ENCODE results near the gene HECTD4. TPM values are rescaled to one million over a fixed set of nuclear protein-coding genes. Genes with fewer than 3 reads are reported as not detected.

Gene HECTD4
- total and polyA plus RNA-seq, 2 donors (not counting 1 experiment from before 2014, with no cell fraction given) = 46.4 to 92.2 TPM

DNA sequence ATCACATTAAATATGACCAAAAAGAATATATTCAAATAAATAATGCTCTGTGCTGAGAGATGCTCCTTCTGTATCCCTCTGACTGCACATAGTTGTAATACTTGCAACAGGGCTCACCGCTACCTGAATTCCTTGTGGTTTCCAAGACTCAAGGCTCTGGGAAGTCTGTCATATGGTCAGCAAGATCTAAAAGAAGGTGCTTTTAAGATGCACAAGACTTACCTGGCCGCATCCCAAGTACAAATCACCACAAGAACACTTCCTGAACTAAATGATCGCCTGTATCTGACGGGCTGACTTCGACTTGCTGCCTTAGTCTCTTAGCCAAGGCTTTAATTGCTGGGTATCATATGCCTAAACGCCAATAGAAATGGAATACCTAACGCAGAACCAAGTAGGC, 67.2 kb downstream of the HECTD4 start:
- ChIA-PET CTCF (no interaction called here), POLR2A (no interaction called here)
- Histone ChIP-seq H3K4me2 (replicated peaks; ENCODE audit: low read depth, low read length, poor library complexity, severe bottlenecking) (no peak overlapping the region), H3K4me3 (ENCODE audit: control extremely low read depth in 1 of 5, extremely low read depth in 1 of 5, insufficient read depth in 1 of 5, low read depth in 2 of 5, low read length in 4 of 5) (no peak overlapping the region), H3K27me3 (replicated peaks in 1 of 4; ENCODE audit: control extremely low read depth in 1 of 4, control insufficient read depth in 3 of 4, insufficient read depth in 4 of 4, low read length in 3 of 4) (no peaks in the 10 kb centered on the region), H3K9ac (ENCODE audit: low read length) (no peak overlapping the region), H4K20me1 (ENCODE audit: control insufficient read depth, insufficient read depth, low read length, poor library complexity, severe bottlenecking) (no peaks in the 10 kb centered on the region), H3K9me3 (ENCODE audit: control extremely low read depth in 1 of 3, control insufficient read depth in 2 of 3, insufficient read depth in 1 of 3, low read length in 2 of 3) (no peaks in the 10 kb centered on the region), H3K27ac (ENCODE audit: low read length in 2 of 2) (no peak overlapping the region), H3K36me3 (replicated peaks in 1 of 2; ENCODE audit: control extremely low read depth in 1 of 2, control insufficient read depth in 1 of 2, extremely low read depth in 1 of 2, insufficient read depth in 2 of 2, low read length in 1 of 2) (peaks cover 10 to 50% of the 10 kb centered on the region in 2 experiments), H3K4me1 (ENCODE audit: control insufficient read depth in 2 of 2, insufficient read depth in 2 of 2, low read length in 2 of 2) (no peaks in the 10 kb centered on the region), H3K79me2 (ENCODE audit: control insufficient read depth, insufficient read depth, low read length) (peaks cover 38% of the 10 kb centered on the region), H2AFZ (ENCODE audit: insufficient read depth, low read depth, low read length, poor library complexity, severe bottlenecking) (no peak overlapping the region)
- no peaks in the 10 kb centered on the region for H3K27me3 Mint-ChIP-seq
- H3K4me3 Mint-ChIP-seq = no peak overlapping the region
- WGBS (ENCODE audit: insufficient coverage) = 100% methylated on average over 5 of the region's 7 CpGs
- TF ChIP-seq EZH2 (IDR thresholded peaks at IDR 0.05; ENCODE audit: borderline replicate concordance, insufficient read depth, low read depth, low read length, poor library complexity, severe bottlenecking) (no peak), CTCF (IDR thresholded peaks at IDR 0.05) (no peak)
- H3K9me3 Mint-ChIP-seq (ENCODE audit: insufficient read depth) = no peaks in the 10 kb centered on the region
- ATAC-seq (ENCODE audit: low read depth) (no peak), DNase-seq (no peak)
- no peak overlapping the region for H3K27ac Mint-ChIP-seq
- intact Hi-C loops (cut with micrococcal nuclease) = no loop called here
- peaks cover 5% of the 10 kb centered on the region for H3K4me1 Mint-ChIP-seq

DNA sequence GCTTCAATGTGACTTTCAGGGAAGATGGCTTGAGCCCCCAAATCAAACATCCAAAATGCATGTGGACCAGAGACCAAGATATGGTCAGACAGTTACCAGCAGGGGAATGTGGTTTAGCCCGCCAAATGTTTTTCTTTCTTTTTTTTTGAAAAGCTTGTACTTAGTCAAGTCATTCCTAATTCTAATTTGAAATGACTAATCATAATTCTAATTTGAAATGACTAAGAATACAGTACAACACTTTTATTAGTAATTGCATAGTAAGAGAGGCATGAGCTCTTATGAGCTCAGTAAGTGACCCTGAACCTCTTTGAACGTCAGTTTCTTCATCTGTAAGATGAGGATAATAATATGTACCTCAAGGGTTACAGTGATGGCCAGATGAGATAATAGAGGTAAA, 72.4 kb downstream of the HECTD4 start:
- peaks cover 6% of the 10 kb centered on the region for H3K4me1 Mint-ChIP-seq
- ATAC-seq (ENCODE audit: low read depth) = no peak
- peaks cover 17 to 71% of the 10 kb centered on the region in 2 experiments for H3K36me3 ChIP-seq (replicated peaks in 1 of 2; ENCODE audit: control extremely low read depth in 1 of 2, control insufficient read depth in 1 of 2, extremely low read depth in 1 of 2, insufficient read depth in 2 of 2, low read length in 1 of 2)
- no peaks in the 10 kb centered on the region for H3K79me2 ChIP-seq (ENCODE audit: control insufficient read depth, insufficient read depth, low read length)
- no peak overlapping the region for H2AFZ ChIP-seq (ENCODE audit: insufficient read depth, low read depth, low read length, poor library complexity, severe bottlenecking)
- H3K4me2 ChIP-seq (replicated peaks; ENCODE audit: low read depth, low read length, poor library complexity, severe bottlenecking) = no peak overlapping the region
- H3K4me3 ChIP-seq (ENCODE audit: control extremely low read depth in 1 of 5, extremely low read depth in 1 of 5, insufficient read depth in 1 of 5, low read depth in 2 of 5, low read length in 4 of 5) = no peak overlapping the region
- POLR2A ChIA-PET = no interaction called here
- H3K9me3 ChIP-seq (ENCODE audit: control extremely low read depth in 1 of 3, control insufficient read depth in 2 of 3, insufficient read depth in 1 of 3, low read length in 2 of 3) = no peaks in the 10 kb centered on the region
- no peaks in the 10 kb centered on the region for H3K9me3 Mint-ChIP-seq (ENCODE audit: insufficient read depth)
- no CpG with 5 or more reads among the region's 2 CpGs for WGBS (ENCODE audit: insufficient coverage)
- no peak for DNase-seq
- H3K27me3 Mint-ChIP-seq = no peaks in the 10 kb centered on the region
- CTCF ChIA-PET = no interaction called here
- no peak overlapping the region for H3K27ac ChIP-seq (ENCODE audit: low read length in 2 of 2)
- no peaks in the 10 kb centered on the region for H3K4me1 ChIP-seq (ENCODE audit: control insufficient read depth in 2 of 2, insufficient read depth in 2 of 2, low read length in 2 of 2)
- no peak overlapping the region for H3K4me3 Mint-ChIP-seq
- H3K27me3 ChIP-seq (replicated peaks in 1 of 4; ENCODE audit: control extremely low read depth in 1 of 4, control insufficient read depth in 3 of 4, insufficient read depth in 4 of 4, low read length in 3 of 4) = no peaks in the 10 kb centered on the region
- H3K27ac Mint-ChIP-seq = no peak overlapping the region
- no peak for TF ChIP-seq EZH2 (IDR thresholded peaks at IDR 0.05; ENCODE audit: borderline replicate concordance, insufficient read depth, low read depth, low read length, poor library complexity, severe bottlenecking)
- TF ChIP-seq CTCF (IDR thresholded peaks at IDR 0.05) = no peak
- H3K9ac ChIP-seq (ENCODE audit: low read length) = no peak overlapping the region
- H4K20me1 ChIP-seq (ENCODE audit: control insufficient read depth, insufficient read depth, low read length, poor library complexity, severe bottlenecking) = no peaks in the 10 kb centered on the region
- intact Hi-C loops (cut with micrococcal nuclease) = no loop called here

Data from B cell (primary cell).